Right renal cortex interstitium (tissue), 3 donors: ENCODE measurements around the gene SMTN. TPM values are rescaled to one million over a fixed set of nuclear protein-coding genes. Genes with fewer than 3 reads are reported as not detected.
"Not testable (repeated sequence)": the region's sequence is repeated elsewhere in the genome, so short reads cannot be mapped to it uniquely, and the experiment has no call there.

Experiments used
- DNase-seq, 3 donors: peaks; one replicate each; pipeline ENCODE4 v3.0.0-alpha.2; 2013; ENCODE audit warnings: low read depth in 3 of 3, low spot score in 2 of 3
- polyA plus RNA-seq, 3 donors: library from polyadenylated mRNA; unstranded; fragments of 120-200 nt; gene quantifications; one replicate each; pipeline ENCODE4 v1.2.1, GENCODE V29; 2013; ENCODE audit not compliant: insufficient read length in 3 of 3

Gene SMTN
- polyA plus RNA-seq: 10 to 100 TPM; 26.2 to 31.6 (median 28.4) TPM

GRCh38 chr22:31080848-31081649 is at the start of gene SMTN:
TSS of gene SMTN (plus strand) at chr22:31081318. CDS start at chr22:31083259, 1,941 bp downstream.
- peak; percentile 91 to 95 (median 93) for DNase-seq

DNA sequence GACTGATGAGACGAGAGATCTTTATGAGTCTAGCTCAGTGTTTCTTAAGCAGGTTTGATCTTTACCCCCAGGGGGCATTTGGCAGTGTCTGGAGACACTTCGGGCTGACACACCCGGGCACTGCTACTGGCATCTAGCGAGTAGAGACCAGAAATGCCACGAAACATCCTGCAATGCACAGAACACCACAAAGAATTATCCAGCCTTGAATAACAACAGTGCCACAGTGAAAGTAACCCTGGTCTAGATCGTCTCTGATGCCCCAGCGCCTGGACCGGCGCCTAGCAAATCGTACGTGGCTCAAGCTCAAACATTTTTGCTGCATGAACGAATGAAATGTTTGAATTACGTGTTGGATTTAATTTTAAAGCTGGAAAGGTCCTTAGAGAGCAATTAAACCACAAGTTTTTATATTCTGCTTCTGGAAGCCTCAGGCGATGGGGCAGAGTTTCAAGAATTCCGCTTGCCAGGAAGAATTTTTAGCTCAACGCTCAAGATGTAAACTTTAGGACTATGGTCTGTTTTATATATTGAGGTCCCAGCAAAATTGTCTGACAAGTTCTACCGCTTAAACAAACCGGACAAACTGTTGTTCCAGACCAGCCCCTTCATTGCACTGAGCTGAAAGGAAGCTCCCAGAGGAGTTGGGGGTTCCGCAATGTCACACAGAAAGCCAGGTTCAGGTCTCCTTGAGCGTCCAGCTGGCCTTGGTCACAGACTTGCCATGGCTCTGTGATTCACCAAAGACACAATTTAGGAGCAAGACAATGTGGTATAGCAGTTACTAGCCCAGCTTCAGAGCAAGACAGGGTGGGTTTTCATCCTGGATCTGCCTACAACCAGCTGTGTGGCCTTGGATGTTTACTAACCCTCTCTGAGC is 44.2 kb upstream of the SMTN start:
- DNase-seq: no peak

DNA sequence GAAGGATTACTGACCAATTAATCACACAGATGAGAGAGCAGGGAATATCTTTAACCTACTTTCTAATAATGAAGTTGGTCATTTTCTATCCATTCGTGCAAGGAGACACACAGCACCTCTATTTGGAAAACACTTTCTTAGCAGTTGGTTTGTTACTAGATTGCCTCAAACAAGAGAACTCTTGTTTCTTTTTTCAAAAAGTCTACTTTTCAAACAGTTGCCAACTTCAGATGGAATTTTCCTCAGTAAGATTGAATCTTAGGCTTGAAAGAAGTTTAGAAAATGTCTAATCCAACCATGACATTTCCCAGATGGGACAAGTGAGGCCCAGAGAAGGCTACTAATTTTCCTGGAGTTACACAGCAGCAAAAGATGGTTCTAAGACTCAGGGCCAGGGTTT is 42.4 kb upstream of the SMTN start:
- DNase-seq: no peak

- no peak for DNase-seq
Observed at GRCh38 chr22:31039393-31039792, 41.7 kb upstream of the SMTN start.

DNA sequence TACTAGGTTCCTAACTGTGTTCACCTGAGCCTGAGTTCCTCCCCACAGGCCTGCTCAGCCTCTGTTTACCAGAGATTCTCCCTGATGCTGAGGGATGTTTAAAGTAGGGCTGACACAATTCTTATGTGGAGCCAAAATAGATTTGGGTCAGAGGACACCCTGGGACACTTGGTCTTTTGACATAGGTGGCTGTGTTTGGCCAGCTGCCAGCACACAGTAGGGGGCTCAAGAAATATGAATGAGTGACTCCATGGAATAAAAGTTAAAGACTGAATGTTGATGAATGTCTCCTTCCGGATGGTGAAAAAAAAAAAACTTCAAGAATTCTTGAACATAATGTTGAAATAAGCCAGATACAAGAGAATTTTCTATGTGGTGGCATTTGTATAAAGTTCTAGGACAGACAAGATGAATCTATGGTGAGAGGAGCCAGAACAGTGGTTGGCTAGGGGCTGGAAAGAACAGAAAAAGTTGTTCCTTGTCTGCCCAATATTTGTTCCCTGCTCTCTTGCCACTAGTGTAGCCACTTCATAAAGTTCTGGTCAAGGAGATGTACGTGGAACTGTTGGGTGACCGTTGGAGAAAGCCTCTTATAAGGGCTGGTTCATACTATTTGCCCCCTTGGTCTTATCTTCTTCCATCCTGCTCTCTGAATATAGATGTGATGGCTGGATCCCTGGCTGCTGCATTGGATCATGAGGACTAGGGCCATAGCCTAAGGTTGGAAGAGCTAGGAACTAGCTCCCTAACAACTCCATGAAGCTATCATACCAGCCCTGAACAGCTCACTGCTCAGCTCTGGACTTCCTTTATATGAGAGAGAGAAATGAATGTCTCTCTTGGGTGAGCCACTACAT is 40.3 kb upstream of the SMTN start:
- no peak for DNase-seq

DNA sequence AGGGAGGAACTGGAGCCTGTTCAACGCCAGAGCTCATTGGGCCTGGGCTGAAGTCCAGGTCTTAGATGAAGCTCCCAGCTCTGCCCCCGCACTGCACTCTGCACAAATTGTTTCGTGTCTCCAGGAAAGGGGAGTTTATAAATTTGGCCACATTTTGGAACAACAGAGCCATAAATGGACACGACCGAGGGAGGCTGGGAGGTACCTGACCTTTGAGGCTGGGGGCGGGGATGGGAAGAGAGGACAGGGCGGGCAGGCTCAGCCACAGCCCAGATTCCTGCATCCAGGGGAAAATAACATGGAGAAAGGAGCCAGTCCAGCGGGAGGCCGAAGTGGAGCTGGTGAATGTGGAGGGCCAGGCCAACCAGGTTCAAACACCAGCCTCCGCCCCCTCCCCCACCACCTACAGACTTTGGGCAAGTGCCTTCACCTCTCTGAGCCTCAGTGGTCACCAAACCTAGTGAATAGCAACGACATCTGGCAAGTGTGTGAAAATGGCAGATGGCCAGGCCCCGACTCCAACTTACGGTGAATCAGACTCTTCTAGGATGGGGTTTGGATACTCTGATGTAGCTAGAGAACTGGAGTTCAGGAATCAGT is 36.8 kb upstream of the SMTN start:
- DNase-seq: no peak

GRCh38 chr22:31045900-31046538 is 35.1 kb upstream of the SMTN start:
- DNase-seq: no peak

DNA sequence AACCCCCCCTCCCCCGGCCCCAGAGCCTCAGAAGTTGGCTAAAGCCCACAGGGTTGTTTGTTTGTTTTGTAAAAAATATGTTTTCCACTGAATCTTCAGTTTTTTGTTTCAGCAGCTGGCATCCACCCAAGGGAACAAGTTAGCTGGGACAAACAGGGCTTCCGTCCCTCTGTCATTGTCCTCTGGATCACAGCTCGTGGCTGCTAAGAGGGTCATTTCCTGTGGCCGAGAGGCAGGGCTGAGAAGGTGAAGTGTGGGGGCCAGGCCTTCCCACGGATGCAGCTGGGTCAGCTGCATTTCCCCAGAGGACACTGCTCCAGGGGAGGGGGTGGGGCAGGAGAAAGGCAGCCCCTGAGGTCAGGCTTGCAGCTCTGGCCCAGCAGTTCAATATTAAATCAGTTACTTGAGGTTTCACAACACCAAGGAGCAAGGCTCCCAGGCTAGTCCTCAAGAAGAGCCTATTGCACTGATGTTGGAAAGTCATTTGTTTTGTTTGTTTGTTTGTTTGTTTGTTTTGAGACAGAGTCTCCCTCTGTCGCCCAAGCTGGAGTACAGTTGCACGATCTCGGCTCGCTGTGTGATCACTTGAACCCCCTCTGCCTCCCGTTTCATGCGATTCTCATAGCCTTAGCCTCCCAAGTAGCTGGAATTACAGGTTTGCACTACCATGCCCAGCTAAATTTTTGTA is 34.4 kb upstream of the SMTN start:
- peak; percentile 72 to 77 (median 76) for DNase-seq

- no peak for DNase-seq
Observed at GRCh38 chr22:31048570-31048969, 32.5 kb upstream of the SMTN start.

DNA sequence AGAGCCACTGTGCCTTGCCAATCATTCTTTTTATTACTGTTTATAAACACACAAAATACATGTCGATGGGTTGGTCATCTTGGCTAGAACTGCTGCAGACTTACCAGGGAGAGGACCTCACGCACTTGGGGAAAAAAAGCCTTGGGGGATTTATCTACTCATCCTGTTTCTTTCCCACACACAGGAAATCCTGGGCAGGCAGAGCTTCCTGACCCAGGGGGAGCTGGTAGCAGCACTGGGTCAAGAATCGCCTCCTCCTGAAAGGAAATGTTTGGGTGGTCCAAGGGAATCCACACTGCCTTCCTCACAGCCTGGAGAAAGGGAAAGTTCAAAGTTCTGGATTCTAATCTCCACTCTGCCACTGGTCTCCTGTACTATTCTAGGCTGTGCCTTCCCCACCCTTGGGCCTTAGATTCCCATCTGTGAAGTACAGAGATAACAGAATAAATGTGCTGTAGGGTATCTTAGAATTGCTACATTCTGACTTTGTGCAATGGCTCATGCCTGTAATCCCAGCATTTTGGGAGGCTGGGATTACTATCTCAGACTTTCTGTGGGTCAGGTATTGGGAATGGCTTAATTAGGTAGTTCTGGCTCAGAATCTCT is 31.2 kb upstream of the SMTN start:
- no peak for DNase-seq

DNA sequence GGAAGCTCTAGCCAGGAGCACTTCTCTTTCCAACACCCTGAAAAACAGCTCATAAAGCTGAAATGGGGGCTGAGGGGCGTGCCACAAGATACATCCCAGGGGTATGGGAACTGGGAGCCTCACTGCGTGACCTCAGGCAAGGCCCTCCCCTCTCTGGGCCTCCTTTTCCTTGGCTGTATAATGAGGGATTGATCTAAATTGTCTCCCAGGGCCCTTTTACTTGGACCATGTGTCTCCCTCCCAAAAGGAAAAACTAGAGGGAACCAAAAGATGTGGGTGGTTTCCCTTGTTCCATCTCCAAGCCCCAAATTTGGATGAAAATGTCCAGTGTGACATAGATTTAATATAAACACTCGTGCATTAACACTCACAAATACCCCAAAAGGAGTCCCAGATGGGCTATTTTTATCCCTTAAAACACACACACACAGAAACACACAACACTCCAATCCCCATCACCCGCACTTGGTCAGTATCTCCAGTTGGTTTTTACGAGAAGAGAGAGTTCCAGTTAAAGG is 25.9 kb upstream of the SMTN start:
- no peak for DNase-seq

DNA sequence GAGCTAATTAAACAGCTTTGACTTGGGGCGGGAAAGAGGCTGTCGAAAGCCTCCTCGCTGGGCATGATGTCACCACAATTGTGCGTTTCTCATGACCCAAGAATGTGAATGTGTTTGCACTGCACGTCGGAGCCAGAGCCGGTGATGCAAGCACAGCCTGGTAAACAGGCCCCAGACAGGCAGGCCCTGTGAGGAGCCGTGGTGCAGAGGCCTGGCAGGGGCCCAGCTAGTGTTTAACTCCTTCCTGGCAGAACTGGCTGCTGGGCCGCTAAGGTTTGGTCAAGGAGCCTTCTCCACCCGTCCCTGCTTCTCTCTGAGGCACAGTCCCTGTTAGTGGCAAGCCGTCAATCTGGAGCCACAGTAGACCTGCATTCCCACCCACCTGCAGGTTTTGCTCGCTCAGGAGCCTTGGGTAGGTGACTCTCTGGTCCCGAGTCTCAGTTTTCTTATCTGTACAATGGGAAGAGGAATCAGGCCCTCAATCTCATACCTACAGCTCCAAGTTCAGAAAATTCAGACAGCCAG is 25.4 kb upstream of the SMTN start:
- DNase-seq: no peak

DNA sequence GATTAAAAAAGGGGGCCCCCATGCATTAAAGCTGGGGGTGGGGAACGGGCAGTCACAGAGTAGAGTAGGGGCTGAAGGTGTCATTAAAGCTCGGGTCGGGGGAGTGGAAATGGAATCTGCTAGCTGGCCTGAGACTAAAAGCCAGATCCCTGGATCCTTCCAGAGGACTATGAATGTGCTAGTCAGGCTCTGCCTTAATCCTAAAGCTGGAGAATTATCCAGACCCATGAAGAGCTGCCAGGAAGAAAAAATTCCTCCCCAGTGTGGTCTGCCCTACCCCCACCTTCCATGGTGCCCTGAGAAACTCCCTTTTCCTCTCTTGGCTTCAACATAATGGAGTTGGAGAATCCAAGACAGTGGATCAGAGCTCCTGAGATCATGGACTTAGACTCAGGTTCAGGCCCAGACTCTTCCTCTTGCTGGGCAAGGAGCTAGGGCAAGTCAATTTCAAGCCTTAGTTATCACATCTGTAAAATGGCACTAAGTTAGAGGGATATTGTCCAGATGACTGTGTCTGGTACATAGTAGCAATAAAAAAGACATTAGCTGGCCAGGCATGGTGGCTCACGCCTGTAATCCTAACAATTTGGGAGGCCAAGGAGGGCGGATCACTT is 24.0 kb upstream of the SMTN start:
- no peak for DNase-seq

DNA sequence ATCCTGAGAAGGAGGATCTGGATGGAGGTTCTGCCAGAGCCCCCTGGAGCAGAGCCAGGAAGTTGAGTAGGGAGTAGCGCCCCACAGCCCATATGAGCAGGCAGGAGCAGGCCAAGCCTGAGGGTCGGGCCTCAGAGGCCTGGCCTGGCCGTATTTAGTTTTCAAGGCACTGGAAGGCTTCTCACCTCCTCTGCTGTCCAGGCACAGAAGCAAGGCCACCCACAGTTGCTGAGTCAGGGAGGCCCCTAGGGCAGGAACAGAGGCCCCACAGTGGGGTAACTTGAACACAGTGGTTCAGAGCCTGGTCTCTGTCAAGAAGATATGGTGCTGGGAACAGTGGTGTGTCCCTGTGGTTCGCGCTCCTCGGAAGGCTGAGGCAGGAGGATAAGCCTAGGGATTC is 21.5 kb upstream of the SMTN start:
- not testable (repeated sequence) for DNase-seq

DNA sequence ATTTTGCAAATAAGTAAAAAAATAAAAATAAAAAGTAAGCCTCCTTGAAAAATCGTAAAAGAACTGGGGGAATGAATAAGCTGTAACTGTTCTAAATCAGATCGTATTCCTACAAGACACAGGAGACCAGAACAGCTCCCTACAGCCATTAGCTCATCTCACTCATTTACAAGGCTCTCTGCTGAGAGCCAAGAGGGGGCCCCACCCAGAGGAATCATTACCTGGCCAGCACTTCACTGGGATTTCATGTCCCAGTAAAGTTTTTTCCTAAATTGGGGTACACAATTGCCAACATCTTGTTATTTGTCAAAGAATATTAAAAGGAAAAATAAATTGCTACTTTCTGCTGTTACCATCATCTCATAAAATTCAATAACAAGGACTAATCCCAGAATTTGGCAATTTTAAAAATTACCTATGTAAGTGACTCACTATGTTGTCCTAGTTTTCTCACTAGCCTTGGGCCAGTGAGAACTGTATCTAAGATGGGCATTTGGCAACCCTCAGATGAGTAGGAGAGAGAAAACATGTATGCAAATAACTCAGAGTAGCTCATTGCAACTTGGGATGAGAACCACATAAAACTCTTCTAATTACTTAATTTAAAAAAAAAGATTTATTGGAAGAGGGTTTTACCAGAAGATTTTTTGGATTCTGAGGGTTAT is 18.4 kb upstream of the SMTN start:
- no peak for DNase-seq

DNA sequence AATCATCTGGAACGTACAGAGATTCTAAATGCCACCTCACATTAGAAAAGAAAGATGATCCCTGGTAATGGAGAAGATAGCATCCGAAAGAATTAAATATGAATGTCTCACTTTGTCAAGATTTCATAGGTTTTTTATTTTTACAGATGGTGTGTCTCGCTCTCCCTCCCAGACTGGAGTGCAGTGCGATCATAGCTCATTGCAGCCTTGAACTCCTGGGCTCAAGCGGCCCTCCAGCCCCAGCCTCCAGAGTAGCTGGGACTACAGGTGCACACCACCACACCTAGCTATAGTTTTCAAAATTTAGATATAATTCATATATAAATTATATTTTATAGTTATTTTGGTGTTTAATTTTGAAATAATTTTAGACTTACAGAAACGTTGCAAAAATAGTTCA is 16.7 kb upstream of the SMTN start:
- no peak for DNase-seq

GRCh38 chr22:31068970-31069369 is 12.1 kb upstream of the SMTN start:
- no peak for DNase-seq
